Thymus (tissue), 11 donors: Measurements from ENCODE around the gene B3GNT9. TPM values are rescaled to one million over a fixed set of nuclear protein-coding genes. Genes with fewer than 3 reads are reported as not detected.

Experiments
- DNase-seq, 9 donors: peaks; one replicate each; pipeline ENCODE4 v3.0.0-alpha.2; 2013; ENCODE audit warnings: low spot score in 9 of 9, low read depth in 6 of 9, missing footprints in 1 of 9
- H3K27ac ChIP-seq, 2 donors: one replicate each; pipeline ENCODE4 v1.5.1; 2013; ENCODE audit warnings: control low read depth in 1 of 2, low read depth in 1 of 2, low read length in 1 of 2, mild to moderate bottlenecking in 1 of 2, moderate library complexity in 1 of 2
- H3K27me3 ChIP-seq, 2 donors: one replicate each; pipeline ENCODE4 v1.5.1; 2013; ENCODE audit warnings: low read length in 1 of 2; ENCODE audit not compliant: control insufficient read depth in 2 of 2, insufficient read depth in 1 of 2
- H3K36me3 ChIP-seq, 2 donors: one replicate each; pipeline ENCODE4 v1.5.1; 2013; ENCODE audit warnings: low read length in 1 of 2, mild to moderate bottlenecking in 1 of 2, moderate library complexity in 1 of 2; ENCODE audit not compliant: control insufficient read depth in 2 of 2, insufficient read depth in 2 of 2
- H3K4me1 ChIP-seq, 2 donors: one replicate each; pipeline ENCODE4 v1.5.1; 2013; ENCODE audit warnings: low read length in 2 of 2; ENCODE audit not compliant: control insufficient read depth in 2 of 2, insufficient read depth in 2 of 2
- H3K4me3 ChIP-seq, 2 donors: one replicate each; pipeline ENCODE4 v1.5.1; 2013; ENCODE audit warnings: low read length in 2 of 2, control low read depth in 1 of 2, mild to moderate bottlenecking in 1 of 2
- H3K9me3 ChIP-seq, 2 donors: one replicate each; pipeline ENCODE4 v1.5.1; 2013; ENCODE audit warnings: low read length in 1 of 2, mild to moderate bottlenecking in 1 of 2; ENCODE audit not compliant: control insufficient read depth in 2 of 2, insufficient read depth in 1 of 2
- WGBS: extraction: QIAGEN DNeasy Blood & Tissue Kit; methylation state at CpG from one replicate; pipeline ENCODE4 v1.1.7; 2013; 5-methylcytosine and 5-hydroxymethylcytosine counted together
- polyA plus RNA-seq: library from polyadenylated mRNA; stranded (reverse); fragments of 200-250 nt; gene quantifications from one replicate; pipeline ENCODE4 v1.2.3, GENCODE V29; 2013
- total RNA-seq: library from RNA; stranded (reverse); fragments of 120-200 nt; gene quantifications from one replicate; pipeline ENCODE4 v1.2.4, GENCODE V29; 2013
- donor health status: healthy.

The B3GNT9 gene
- total and polyA plus RNA-seq, 2 donors: 1.3 to 3.2 TPM

DNA sequence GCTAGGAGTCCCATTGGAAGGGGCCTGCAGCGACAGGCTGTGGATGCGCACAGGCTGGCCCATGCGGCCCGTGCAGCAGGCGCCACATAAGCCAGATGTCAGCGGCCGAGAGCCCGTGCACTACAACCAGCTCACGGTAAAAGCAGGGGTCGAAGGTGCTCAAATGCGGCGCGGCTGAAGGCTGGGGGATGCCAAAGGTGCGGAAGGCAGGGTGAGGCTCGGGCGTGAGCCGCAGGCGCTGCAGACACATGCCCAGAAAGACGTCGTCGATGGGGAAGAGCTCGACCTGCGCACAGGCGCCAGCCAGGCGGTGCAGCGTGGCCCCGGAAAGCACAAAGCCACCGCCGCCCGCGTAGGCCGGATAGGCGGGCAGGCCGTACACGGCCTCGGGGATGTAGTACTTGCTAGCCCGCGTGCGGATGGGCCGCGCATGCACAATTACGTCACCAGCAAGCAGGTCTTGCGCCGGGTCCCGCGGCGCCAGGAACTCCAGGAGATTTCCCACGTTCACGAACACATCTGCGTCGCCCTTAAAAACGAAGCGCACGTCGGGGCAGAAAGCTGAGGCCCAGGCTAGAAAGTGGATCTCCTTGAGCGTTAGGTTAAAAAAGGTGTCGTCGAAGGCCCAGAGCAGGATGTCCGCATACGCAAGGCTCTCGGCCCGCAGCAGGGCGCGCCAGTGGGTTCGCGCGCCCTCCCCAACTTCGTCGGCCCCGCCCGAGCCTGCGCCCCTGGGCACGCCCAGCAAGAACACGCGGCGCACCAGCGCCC is 1.3 kb downstream of the B3GNT9 start:
- H3K27me3 ChIP-seq: peaks cover 36 to 58% of the 10 kb centered on the region in 2 donors
- 80% methylated on average over 77 of the region's 77 CpGs for WGBS
- peaks cover 5 to 13% of the 10 kb centered on the region in 2 donors for H3K9me3 ChIP-seq
- H3K36me3 ChIP-seq: peaks cover 36 to 45% of the 10 kb centered on the region in 2 donors
- H3K27ac ChIP-seq: no peak overlapping the region
- peaks cover 7 to 12% of the 10 kb centered on the region in 2 donors for H3K4me1 ChIP-seq
- DNase-seq: no peak
- no peak overlapping the region for H3K4me3 ChIP-seq

- peaks cover 42 to 52% of the 10 kb centered on the region in 2 donors for H3K36me3 ChIP-seq
- DNase-seq: no peak
- 97% methylated on average over 11 of the region's 11 CpGs for WGBS
These were observed 2.0 kb downstream of the B3GNT9 start for GRCh38 chr16:67148656-67149275.

GRCh38 chr16:67148221-67148620 is 2.6 kb downstream of the B3GNT9 start:
- H3K9me3 ChIP-seq: peaks cover 5 to 13% of the 10 kb centered on the region in 2 donors
- DNase-seq: no peak
- peaks cover 32 to 46% of the 10 kb centered on the region in 2 donors for H3K27me3 ChIP-seq
- H3K4me3 ChIP-seq: no peak overlapping the region
- H3K27ac ChIP-seq: no peak overlapping the region
- peaks cover 7 to 12% of the 10 kb centered on the region in 2 donors for H3K4me1 ChIP-seq
- WGBS: 95% methylated on average over 2 of the region's 2 CpGs
- peaks cover 46 to 58% of the 10 kb centered on the region in 2 donors for H3K36me3 ChIP-seq

More at GRCh38 chr16:67148656-67149275, 2.0 kb downstream of the B3GNT9 start:
- Histone ChIP-seq H3K4me1 (peaks cover 7 to 12% of the 10 kb centered on the region in 2 donors), H3K27me3 (peaks cover 32 to 51% of the 10 kb centered on the region in 2 donors), H3K27ac (no peak overlapping the region), H3K9me3 (peaks cover 5 to 13% of the 10 kb centered on the region in 2 donors), H3K4me3 (no peak overlapping the region)

DNA sequence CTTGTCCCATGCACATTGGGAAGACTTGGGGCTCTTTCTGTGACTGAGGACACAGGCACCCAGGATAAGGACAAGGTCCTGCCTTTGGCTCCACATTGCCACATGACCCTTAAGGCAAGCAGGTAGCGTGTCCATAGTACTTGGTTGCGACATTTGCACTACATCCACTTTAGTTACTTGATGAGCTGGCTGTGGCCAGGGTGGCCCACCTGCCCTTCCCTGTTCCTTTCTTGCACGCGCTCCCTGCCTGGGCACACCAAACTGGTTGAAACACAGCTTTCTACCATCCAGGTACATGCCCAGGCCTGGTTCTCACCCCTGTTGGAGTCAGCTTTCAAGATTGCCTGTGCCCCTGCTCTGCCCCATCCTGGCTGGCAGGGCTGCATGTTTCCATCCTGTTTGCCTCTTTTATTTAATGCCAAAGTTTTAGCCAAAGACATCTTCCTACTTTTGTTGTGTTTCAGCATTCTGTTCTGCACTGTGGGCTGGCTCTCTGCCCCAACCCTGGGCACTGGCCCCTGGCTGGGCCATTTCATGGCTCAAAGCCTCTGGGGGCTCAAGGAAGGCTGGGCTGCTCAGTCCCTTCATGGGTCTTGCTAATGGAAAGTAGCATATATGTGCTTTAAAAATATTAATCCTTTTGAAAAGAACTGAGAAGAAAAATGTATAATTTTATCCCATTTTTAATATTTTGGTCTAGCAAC is 3.2 kb downstream of the B3GNT9 start:
- Histone ChIP-seq H3K36me3 (peaks cover 51 to 60% of the 10 kb centered on the region in 2 donors), H3K4me3 (no peak overlapping the region), H3K27ac (no peak overlapping the region), H3K9me3 (peaks cover 5 to 13% of the 10 kb centered on the region in 2 donors), H3K4me1 (peaks cover 7 to 12% of the 10 kb centered on the region in 2 donors), H3K27me3 (peaks cover 28 to 40% of the 10 kb centered on the region in 2 donors)
- DNase-seq: no peak
- 97% methylated on average over 4 of the region's 4 CpGs for WGBS

DNA sequence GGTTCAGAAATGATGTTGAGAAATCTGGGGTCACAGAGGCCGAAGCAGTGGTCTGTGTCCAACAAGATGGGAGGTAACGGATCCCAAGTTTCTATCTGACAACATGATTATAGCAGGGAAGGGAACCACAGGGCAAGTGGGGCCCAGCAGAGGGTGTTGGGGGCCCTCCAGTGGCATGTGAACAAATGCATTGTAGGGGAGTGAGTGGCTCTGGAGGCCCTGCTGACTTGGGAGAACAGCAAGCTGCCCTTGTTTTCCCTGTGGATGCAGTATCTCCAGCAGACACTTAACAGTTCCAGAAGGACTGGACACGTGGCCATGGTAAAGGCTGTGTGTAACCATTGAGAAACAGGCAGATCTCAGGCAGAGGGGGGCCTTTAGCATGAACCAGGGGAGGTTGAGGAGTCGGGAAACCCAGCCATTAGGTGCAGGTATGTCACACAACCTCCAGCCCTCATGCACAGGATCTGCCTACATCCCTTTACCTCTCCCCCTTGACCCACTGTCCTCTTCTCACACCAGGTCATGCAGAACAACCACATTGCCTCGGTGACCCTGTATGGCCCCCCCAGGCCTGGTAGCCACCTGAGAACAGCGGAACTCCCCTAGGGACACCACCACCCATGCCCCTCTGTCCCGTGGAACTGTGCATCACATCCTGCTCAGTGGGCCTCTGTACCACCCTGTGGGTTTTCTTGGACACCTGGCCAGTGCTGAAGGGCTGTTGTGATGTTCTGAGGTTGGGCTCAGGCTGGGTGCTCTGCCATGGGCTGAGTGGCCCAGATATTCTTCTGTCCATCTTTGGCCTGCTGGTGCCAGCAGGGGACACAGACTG is 4.1 kb downstream of the B3GNT9 start:
- Histone ChIP-seq H3K4me1 (peaks cover 7 to 12% of the 10 kb centered on the region in 2 donors), H3K9me3 (peaks cover 5 to 13% of the 10 kb centered on the region in 2 donors), H3K4me3 (no peak overlapping the region), H3K36me3 (peaks cover 60 to 65% of the 10 kb centered on the region in 2 donors), H3K27me3 (peaks cover 25 to 31% of the 10 kb centered on the region in 2 donors), H3K27ac (no peak overlapping the region)
- DNase-seq: no peak
- WGBS: 97% methylated on average over 7 of the region's 7 CpGs

- H3K27me3 ChIP-seq: peaks cover 15 to 21% of the 10 kb centered on the region in 2 donors
- no peak for DNase-seq
- no peak overlapping the region for H3K27ac ChIP-seq
- WGBS: 97% methylated on average over 2 of the region's 2 CpGs
- peaks cover 4 to 9% of the 10 kb centered on the region in 2 donors for H3K4me1 ChIP-seq
- H3K36me3 ChIP-seq: peaks cover 69 to 73% of the 10 kb centered on the region in 2 donors
- H3K4me3 ChIP-seq: no peak overlapping the region
- H3K9me3 ChIP-seq: peaks cover 5 to 11% of the 10 kb centered on the region in 2 donors
These were observed 5.1 kb downstream of the B3GNT9 start for GRCh38 chr16:67145746-67146145.

DNA sequence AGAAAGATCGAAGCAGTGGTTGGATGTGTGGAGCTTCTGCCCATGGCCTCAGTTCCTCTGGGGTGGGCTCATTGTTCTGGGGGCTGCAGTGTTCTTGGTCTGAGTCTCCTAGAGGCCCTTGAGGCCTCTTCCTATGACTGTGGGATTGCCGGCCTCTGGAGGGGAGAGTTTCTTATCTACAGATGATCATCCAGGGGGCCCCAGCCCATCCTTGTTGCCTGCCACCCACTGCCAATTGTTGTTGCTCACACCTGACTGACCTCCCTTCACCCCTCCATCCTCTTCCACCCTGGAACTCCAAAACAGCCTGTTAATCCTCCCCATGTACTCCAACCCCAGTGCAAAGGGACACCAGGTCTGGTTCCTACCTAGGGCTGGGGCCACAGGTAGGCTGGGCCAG is 5.9 kb downstream of the B3GNT9 start:
- Histone ChIP-seq H3K36me3 (peaks cover 77 to 81% of the 10 kb centered on the region in 2 donors), H3K4me3 (no peak overlapping the region), H3K9me3 (peaks cover 3 to 6% of the 10 kb centered on the region in 2 donors), H3K4me1 (peaks cover 0 to 6% of the 10 kb centered on the region in 2 donors), H3K27ac (no peak overlapping the region), H3K27me3 (peaks cover 7 to 13% of the 10 kb centered on the region in 2 donors)
- WGBS: 99% methylated on average over 2 of the region's 2 CpGs
- DNase-seq: no peak

DNA sequence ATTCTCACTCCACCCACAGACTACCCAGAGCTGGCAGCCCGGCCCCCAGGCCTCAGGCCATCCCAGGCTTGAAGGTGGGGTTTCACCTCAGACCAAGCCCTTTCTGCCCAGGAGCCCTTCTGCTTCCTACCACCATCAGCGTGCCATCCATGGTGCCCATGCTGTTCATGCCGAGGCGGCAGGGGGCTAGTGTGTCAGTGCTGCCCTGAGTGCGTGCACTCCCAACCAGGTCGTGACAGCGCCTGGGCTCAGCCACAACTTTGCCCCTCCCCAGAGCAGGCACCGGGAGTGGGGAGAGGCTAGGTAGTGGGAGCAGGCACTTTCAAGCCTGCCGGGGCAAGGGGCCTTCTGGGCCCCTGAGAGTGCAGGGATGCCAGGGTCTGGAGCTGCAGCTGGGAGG is 8.5 kb downstream of the B3GNT9 start:
- H3K27me3 ChIP-seq: no peaks in the 10 kb centered on the region

More for the DNA sequence above, 8.5 kb downstream of the B3GNT9 start:
- Histone ChIP-seq H3K4me1 (no peaks in the 10 kb centered on the region), H3K9me3 (no peaks in the 10 kb centered on the region), H3K27ac (no peak overlapping the region), H3K4me3 (no peak overlapping the region), H3K36me3 (peaks cover 71 to 84% of the 10 kb centered on the region in 2 donors)
- no peak for DNase-seq
- 97% methylated on average over 9 of the region's 9 CpGs for WGBS
